ENCODE results near the gene ARMC2.
"Not testable (repeated sequence)": the region's sequence is repeated elsewhere in the genome, so short reads cannot be mapped to it uniquely, and the experiment has no call there.

ARMC2 gene

DNA sequence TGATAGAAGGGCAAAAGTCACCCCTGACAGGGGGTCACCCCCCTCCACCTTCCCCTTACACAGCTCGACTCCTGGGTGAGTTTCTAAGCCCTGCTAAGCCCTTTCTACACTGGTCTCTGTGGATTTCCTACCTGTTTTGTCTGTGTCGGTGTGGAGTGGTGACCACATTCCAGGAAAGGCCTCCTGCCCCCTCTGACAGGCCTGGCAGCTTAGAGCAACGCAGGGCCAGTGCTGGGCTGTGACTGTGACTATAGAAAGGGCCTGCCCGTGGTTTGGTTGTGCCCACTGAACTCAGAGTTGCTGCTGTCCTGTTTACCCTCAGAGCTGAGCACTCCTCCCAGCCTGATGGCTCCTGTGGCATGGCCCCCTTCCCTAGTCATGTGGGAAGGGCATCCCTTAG lies 109.0 kb downstream of the ARMC2 start:
- no peak for DNase-seq

DNA sequence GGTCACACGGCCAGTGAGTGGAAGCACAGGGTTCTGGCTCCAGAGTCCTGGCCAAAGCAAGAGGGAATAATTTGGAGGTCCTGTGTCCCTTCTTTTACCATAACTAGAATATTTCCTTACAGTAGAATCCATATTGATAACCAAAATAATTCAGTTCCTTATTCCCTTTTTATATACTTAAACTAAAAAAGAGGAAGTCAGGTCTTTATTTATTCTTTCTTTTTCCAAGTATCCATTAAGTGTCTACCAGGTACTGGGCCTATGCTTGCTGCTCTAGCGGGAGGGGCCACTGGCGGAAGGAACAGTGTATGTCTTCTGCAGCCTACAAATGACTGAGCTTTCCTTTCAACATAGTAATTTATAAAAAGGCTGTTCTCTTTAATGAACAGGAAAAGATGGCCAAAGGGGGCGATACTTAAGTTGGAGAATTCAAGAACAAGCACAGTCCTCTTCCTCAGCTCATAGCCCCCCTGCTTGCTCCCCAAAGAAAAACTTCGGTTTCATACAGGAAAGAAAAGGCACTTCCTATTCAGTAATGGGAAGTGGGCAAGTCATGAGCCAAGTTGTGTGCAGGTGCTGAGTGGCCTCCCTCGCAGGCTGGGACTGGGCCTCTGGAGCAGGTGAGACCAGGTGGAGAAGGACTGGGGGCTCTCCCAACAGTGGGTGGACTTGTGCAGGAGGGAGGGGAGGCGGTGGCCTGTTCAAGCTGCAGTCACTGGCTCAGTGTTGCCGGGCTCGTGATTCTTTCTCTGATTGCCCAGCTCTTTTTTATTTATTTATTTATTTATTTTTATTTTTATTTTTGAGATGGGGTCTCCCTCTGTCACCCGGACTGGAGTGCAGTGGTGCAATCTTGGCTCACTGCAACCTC lies 110.9 kb downstream of the ARMC2 start:
- DNase-seq = no peak

- no peak for DNase-seq
Observed at GRCh38 chr6:108959972-108960582, 111.9 kb downstream of the ARMC2 start.

- no peak for DNase-seq
Observed at GRCh38 chr6:108960601-108961000, 112.4 kb downstream of the ARMC2 start.

GRCh38 chr6:108961077-108961476 lies 112.9 kb downstream of the ARMC2 start:
- no peak for DNase-seq

DNA sequence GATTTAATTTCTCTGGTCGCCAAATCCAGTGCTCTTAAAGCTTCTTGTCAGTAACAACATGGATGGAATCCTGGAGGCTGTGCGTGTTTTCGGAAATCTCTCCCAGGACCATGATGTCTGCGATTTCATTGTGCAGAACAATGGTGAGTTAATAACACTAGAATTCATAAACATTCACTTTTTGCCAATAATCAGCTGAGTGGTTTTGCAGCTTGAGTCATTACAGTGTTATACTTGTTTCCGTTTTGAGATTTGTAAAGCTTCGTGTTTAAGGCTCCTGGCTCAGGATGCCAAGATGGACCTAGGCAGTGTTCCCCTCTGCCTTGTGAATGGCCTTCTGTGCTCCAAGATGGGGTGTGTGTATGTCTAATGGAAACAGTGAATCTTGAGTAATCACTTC lies 113.8 kb downstream of the ARMC2 start:
- DNase-seq = no peak

DNA sequence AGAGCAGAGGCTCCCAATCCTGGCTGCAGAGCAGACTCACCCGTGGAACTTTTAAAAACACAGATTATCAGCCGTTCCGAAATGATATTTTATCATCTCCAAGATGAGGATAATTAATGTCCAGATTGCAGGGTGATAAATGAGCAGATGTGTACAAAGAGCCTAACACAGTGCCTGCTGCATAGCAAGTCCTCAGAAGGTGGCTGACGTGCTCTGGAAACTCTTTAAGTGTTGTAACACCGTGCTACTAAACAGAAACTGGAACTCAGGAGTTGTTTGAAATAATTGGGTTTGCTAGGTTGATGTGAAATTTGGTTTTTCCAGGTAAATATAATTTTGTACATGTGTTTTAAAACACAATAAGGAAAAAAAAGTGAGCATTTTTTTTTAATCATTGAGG lies 118.0 kb downstream of the ARMC2 start:
- DNase-seq = no peak

DNA sequence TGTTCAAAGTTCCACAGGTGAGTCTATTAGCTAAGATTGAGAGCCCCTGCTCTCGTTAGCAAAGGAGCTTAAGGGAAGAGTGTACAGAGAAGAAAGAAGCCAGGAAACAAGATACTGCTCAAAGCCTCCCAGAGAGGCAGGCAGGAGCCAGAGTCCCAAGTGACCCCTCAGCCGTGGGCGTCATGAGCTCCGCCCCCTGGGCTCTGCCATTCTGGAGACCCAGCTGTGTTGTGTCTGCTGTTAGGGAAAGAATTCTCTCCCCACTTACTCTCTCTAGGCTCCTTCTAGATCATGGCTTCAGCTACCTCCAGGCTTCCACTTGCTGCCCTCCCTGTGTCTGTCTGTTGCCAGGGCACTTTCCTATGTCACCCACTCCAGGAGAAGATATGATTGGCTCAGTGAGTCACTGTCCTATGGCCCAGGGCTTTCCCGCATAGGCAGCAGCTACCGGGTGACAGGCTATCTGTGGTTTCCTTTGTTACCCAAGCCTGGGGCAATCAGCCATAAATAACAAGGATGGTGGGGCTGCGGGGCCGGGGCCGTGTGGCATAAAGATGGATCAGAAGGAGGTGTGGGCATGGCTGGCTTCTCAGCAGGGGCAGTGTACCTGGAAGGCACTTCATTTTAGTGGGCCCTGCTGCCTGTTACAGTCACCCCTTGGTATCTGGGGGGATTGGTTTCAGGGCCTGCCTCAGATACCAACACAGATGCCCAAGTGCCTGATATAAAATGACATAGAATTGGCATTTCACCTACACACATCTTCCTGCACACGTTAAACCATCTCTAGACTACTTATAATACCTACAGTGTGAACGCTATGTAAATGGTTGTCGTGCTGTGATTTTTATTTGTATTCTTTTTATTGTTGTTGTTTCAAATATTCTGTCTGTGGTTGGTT lies 118.9 kb downstream of the ARMC2 start:
- DNase-seq = peak; percentile 77

- DNase-seq = no peak
Observed at GRCh38 chr6:108968325-108969316, 120.4 kb downstream of the ARMC2 start.

GRCh38 chr6:108969776-108970175 lies 121.6 kb downstream of the ARMC2 start:
- DNase-seq = no peak

GRCh38 chr6:108974201-108974600 lies 126.0 kb downstream of the ARMC2 start:
- DNase-seq = no peak

DNA sequence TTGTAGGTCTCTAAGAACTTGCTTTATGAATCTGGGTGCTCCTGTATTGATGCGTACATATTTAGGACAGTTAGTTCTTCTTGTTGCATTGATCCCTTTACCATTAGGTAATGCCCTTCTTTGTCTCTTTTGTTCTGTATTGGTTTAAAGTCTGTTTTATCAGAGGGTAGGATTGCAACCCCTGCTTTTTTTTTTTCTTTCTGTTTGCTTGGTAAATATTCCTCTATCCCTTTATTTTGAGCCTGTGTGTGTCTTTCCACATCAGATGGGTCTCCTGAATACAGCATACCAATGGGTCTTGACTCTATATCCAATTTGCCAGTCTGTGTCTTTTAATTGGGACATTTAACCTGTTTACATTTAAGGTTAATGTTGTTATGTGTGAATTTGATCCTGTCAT lies 130.4 kb downstream of the ARMC2 start:
- DNase-seq = not testable (repeated sequence)

DNA sequence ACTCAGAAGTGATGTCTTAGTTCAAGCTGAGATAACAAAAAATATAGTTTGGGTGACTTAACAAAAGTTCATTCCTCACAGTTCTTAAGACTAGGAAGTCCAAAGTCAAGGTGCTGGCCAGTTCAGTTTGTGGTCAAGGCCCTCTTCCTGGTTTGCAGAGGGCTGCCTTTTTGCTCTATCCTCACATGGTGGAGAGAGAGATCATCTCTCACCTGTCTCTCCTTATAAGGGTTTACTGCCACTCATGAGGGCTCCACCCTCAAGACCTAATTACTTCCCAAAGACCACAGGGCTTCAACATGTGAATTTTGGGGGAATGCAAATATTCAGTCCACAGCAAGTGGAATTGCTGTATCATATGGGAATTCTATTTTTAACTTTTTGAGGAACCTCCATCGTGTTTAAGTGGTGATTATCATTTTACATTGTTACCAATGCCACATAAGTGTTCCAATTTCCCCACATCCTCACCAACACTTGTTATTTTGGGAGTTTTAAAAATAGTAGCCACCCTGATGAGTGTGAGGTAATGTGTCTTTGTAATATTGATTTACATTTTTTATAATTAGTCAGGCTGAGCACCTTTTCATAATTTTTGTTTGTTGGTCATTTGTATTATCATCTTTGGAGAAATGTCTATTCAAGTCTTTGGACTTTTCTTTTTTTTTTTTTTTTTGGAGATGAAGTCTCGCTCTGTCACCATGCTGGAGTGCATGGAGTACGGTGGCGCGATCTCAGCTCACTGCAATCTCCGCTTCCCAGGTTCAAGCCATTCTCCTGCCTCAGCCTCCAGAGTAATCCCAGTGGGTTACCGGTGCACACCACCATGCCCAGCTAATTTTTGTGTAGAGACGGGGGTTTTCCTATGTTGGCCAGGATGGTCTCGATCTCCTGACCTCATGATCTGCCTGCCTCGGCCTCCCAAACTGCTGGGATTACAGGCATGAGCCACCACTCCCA lies 134.2 kb downstream of the ARMC2 start:
- DNase-seq = no peak

DNA sequence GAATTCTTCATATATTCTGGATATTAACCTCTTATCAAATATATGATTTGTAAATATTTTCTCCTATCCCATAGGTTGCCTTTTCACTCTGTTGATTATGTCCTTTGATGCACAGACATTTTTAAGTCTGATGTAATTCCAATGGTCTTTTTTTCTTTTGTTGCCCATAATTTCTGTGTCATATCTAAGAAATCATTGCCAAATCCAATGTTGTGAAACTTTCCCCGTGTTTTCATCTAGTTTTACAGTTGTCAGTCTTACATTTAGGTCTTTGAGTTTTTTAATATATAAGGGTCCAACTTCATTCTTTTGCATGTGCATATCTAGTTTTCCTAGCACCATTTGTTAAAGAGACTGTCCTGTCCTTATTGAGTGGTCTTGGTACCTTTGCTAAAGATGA lies 134.9 kb downstream of the ARMC2 start:
- DNase-seq = no peak

- no peak for DNase-seq
Observed at GRCh38 chr6:108985301-108985700, 137.1 kb downstream of the ARMC2 start.

DNA sequence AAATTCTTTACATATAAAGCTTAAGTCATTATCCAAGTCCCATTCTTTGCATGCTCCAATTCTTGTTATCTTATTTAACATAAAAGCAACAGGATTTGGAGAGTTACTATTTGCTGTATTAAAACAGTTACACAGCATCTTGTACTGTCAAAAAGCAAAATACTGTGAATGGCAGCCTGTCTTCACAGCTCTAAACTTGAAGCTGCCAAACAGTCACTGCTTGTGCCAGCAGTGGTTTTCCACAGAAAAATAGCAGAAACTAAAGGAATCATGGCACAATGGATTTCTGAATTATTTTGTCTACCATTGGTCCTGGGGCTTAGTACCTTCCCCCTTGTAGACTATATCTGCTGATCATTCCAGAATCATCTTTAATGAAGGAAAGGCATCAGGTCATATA lies 138.9 kb downstream of the ARMC2 start:
- no peak for DNase-seq

DNA sequence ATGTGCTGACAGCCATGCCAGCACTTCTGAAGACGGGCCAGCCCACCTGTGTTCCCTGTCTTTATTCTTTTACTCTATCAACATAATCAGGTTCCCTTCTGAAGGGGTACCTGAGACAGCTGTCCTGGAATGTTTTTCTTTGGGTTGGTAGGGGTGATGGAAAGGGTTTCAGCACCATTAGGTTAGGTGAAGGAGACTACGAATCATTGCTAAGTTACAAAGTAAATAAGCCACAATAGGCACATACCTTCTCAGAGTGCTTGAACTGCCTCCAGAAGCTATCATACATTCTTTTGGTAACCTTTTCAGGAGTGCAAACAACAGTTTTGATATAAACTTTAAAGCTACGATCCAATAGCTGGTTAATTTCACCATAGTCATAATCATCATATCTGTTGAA lies 140.1 kb downstream of the ARMC2 start:
- DNase-seq = no peak

- DNase-seq = no peak
Observed at GRCh38 chr6:108988765-108989164, 140.5 kb downstream of the ARMC2 start.

- no peak for DNase-seq
Observed at GRCh38 chr6:108989700-108990099, 141.5 kb downstream of the ARMC2 start.

DNA sequence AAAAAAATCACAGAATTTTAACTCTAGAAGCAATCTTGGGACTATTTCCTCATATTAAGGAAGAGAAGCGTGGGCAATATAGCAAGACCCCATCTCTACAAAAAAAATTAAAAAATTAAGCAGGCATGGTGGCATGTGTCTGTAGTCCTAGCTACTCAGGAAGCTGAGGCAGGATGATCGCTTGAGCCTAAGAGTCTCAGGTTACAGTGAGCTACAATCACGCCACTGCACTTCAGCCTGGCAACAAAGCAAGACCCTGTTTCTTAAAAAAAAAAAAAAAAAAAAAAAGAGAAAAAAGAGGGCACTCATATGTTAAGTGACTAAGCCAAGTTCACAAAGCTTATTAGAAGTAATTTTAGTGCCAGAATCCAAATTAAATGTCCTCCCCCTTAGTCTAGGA lies 145.7 kb downstream of the ARMC2 start:
- no peak for DNase-seq

GRCh38 chr6:108995296-108995695 lies 147.1 kb downstream of the ARMC2 start:
- no peak for DNase-seq

Data from CD4-positive, alpha-beta T cell treated with Interleukin-15 for 1 hour (primary cell).